Measurements from ENCODE around the gene GCSAM. TPM values are rescaled to one million over a fixed set of nuclear protein-coding genes. Genes with fewer than 3 reads are reported as not detected.
A peak's percentile ranks its signal among the peaks of the same experiment; 100 is the strongest.

GCSAM gene
- total RNA-seq, 3 donors from 2014 or later, result 1.3 to 2.0 (median 2.0) TPM

GRCh38 chr3:112101916-112102315 lies 31.1 kb downstream of the GCSAM start:
- no peak overlapping the region for H3K4me3 Mint-ChIP-seq
- H3K36me3 Mint-ChIP-seq (ENCODE audit: insufficient read depth), result peaks cover 2% of the 10 kb centered on the region
- no peaks in the 10 kb centered on the region for H3K27me3 Mint-ChIP-seq (ENCODE audit: low read depth)
- no peak for ATAC-seq
- H3K9me3 Mint-ChIP-seq, result peaks cover 3% of the 10 kb centered on the region
- peaks cover 7% of the 10 kb centered on the region for H3K4me1 Mint-ChIP-seq (ENCODE audit: low read depth)
- no peak for DNase-seq

- H3K9me3 Mint-ChIP-seq, result peaks cover 3% of the 10 kb centered on the region
- H3K4me3 Mint-ChIP-seq, result no peak overlapping the region
- peaks cover 18% of the 10 kb centered on the region for H3K4me1 Mint-ChIP-seq (ENCODE audit: low read depth)
- ATAC-seq (peak; percentile 93 to 97), DNase-seq (no peak)
- no peaks in the 10 kb centered on the region for H3K27me3 Mint-ChIP-seq (ENCODE audit: low read depth)
- H3K36me3 Mint-ChIP-seq (ENCODE audit: insufficient read depth), result no peaks in the 10 kb centered on the region
Measured at GRCh38 chr3:112097378-112097777, 35.7 kb downstream of the GCSAM start.

- ATAC-seq (no peak), DNase-seq (no peak)
- H3K4me3 Mint-ChIP-seq, result no peak overlapping the region
- H3K36me3 Mint-ChIP-seq (ENCODE audit: insufficient read depth), result no peaks in the 10 kb centered on the region
- H3K4me1 Mint-ChIP-seq (ENCODE audit: low read depth), result peaks cover 20% of the 10 kb centered on the region
- H3K27me3 Mint-ChIP-seq (ENCODE audit: low read depth), result no peaks in the 10 kb centered on the region
- peaks cover 3% of the 10 kb centered on the region for H3K9me3 Mint-ChIP-seq
Measured at GRCh38 chr3:112096176-112096575, 36.9 kb downstream of the GCSAM start.

GRCh38 chr3:112095731-112096130 lies 37.3 kb downstream of the GCSAM start:
- no peaks in the 10 kb centered on the region for H3K36me3 Mint-ChIP-seq (ENCODE audit: insufficient read depth)
- no peak overlapping the region for H3K4me3 Mint-ChIP-seq

GRCh38 chr3:112093180-112093522 lies 39.9 kb downstream of the GCSAM start:
- Mint-ChIP-seq H3K27me3 (ENCODE audit: low read depth) (peaks cover 3% of the 10 kb centered on the region), H3K9me3 (no peaks in the 10 kb centered on the region), H3K4me1 (ENCODE audit: low read depth) (peaks cover 22% of the 10 kb centered on the region), H3K36me3 (ENCODE audit: insufficient read depth) (no peaks in the 10 kb centered on the region), H3K4me3 (no peak overlapping the region)
- ATAC-seq (no peak), DNase-seq (no peak)

More at GRCh38 chr3:112095731-112096130, 37.3 kb downstream of the GCSAM start:
- H3K9me3 Mint-ChIP-seq, result peaks cover 3% of the 10 kb centered on the region
- ATAC-seq (no peak), DNase-seq (no peak)
- no peaks in the 10 kb centered on the region for H3K27me3 Mint-ChIP-seq (ENCODE audit: low read depth)
- H3K4me1 Mint-ChIP-seq (ENCODE audit: low read depth), result peaks cover 20% of the 10 kb centered on the region

- ATAC-seq (no peak), DNase-seq (no peak)
- H3K27me3 Mint-ChIP-seq (ENCODE audit: low read depth), result peaks cover 7% of the 10 kb centered on the region
- no peak overlapping the region for H3K4me3 Mint-ChIP-seq
- no peaks in the 10 kb centered on the region for H3K9me3 Mint-ChIP-seq
- H3K36me3 Mint-ChIP-seq (ENCODE audit: insufficient read depth), result no peaks in the 10 kb centered on the region
- H3K4me1 Mint-ChIP-seq (ENCODE audit: low read depth), result peaks cover 20% of the 10 kb centered on the region
Measured at GRCh38 chr3:112092496-112093179, 40.4 kb downstream of the GCSAM start.

- ATAC-seq (no peak), DNase-seq (no peak)
- H3K9me3 Mint-ChIP-seq, result no peaks in the 10 kb centered on the region
- no peaks in the 10 kb centered on the region for H3K36me3 Mint-ChIP-seq (ENCODE audit: insufficient read depth)
- H3K4me1 Mint-ChIP-seq (ENCODE audit: low read depth), result peaks cover 26% of the 10 kb centered on the region
- H3K4me3 Mint-ChIP-seq, result no peak overlapping the region
- peaks cover 12% of the 10 kb centered on the region for H3K27me3 Mint-ChIP-seq (ENCODE audit: low read depth)
Measured at GRCh38 chr3:112090887-112091586, 42.0 kb downstream of the GCSAM start.

GRCh38 chr3:112089956-112090886 lies 42.8 kb downstream of the GCSAM start:
- peaks cover 13% of the 10 kb centered on the region for H3K27me3 Mint-ChIP-seq (ENCODE audit: low read depth)
- no peak for DNase-seq

GRCh38 chr3:112088944-112089343 lies 44.1 kb downstream of the GCSAM start:
- ATAC-seq (no peak), DNase-seq (no peak)
- Mint-ChIP-seq H3K9me3 (no peaks in the 10 kb centered on the region), H3K4me3 (no peak overlapping the region), H3K4me1 (ENCODE audit: low read depth) (peaks cover 35% of the 10 kb centered on the region), H3K36me3 (ENCODE audit: insufficient read depth) (no peaks in the 10 kb centered on the region), H3K27me3 (ENCODE audit: low read depth) (peaks cover 15% of the 10 kb centered on the region)

More at GRCh38 chr3:112089956-112090886, 42.8 kb downstream of the GCSAM start:
- no peaks in the 10 kb centered on the region for H3K9me3 Mint-ChIP-seq
- no peaks in the 10 kb centered on the region for H3K36me3 Mint-ChIP-seq (ENCODE audit: insufficient read depth)
- no peak overlapping the region for H3K4me3 Mint-ChIP-seq
- peaks cover 27% of the 10 kb centered on the region for H3K4me1 Mint-ChIP-seq (ENCODE audit: low read depth)
- no peak for ATAC-seq

- Mint-ChIP-seq H3K4me1 (ENCODE audit: low read depth) (peaks cover 28% of the 10 kb centered on the region), H3K27me3 (ENCODE audit: low read depth) (peaks cover 15% of the 10 kb centered on the region), H3K4me3 (peak overlapping the region; percentile 79), H3K36me3 (ENCODE audit: insufficient read depth) (no peaks in the 10 kb centered on the region), H3K9me3 (no peaks in the 10 kb centered on the region)
- ATAC-seq, result no peak
- no peak for DNase-seq
Measured at GRCh38 chr3:112087746-112088145, 45.3 kb downstream of the GCSAM start.

GRCh38 chr3:112086875-112087524 lies 46.0 kb downstream of the GCSAM start:
- no peak for DNase-seq
- ATAC-seq, result no peak
- Mint-ChIP-seq H3K27me3 (ENCODE audit: low read depth) (peaks cover 15% of the 10 kb centered on the region), H3K4me3 (peak overlapping the region; percentile 79), H3K4me1 (ENCODE audit: low read depth) (peaks cover 22% of the 10 kb centered on the region), H3K9me3 (no peaks in the 10 kb centered on the region), H3K36me3 (ENCODE audit: insufficient read depth) (no peaks in the 10 kb centered on the region)

- peaks cover 22% of the 10 kb centered on the region for H3K4me1 Mint-ChIP-seq (ENCODE audit: low read depth)
- peak within 1 kb of the TSS; percentile 79 for H3K4me3 Mint-ChIP-seq
- peaks cover 15% of the 10 kb centered on the region for H3K27me3 Mint-ChIP-seq (ENCODE audit: low read depth)
- no peaks in the 10 kb centered on the region for H3K36me3 Mint-ChIP-seq (ENCODE audit: insufficient read depth)
- DNase-seq (peak; percentile 38), ATAC-seq (peak; percentile 92)
- H3K9me3 Mint-ChIP-seq, result no peaks in the 10 kb centered on the region
Measured at GRCh38 chr3:112086076-112086854, 46.8 kb downstream of the GCSAM start, which contains the start of gene C3orf52. TSS of gene C3orf52 (plus strand) at chr3:112086389. CDS start at chr3:112086408, 19 bp downstream.

- Mint-ChIP-seq H3K27me3 (ENCODE audit: low read depth) (peaks cover 15% of the 10 kb centered on the region), H3K9me3 (no peaks in the 10 kb centered on the region), H3K36me3 (ENCODE audit: insufficient read depth) (no peaks in the 10 kb centered on the region), H3K4me1 (ENCODE audit: low read depth) (peaks cover 22% of the 10 kb centered on the region), H3K4me3 (peak overlapping the region; percentile 79)
- DNase-seq (no peak), ATAC-seq (peak in 1 of 2 donors; percentile 3)
Measured at GRCh38 chr3:112085735-112086075, 47.3 kb downstream of the GCSAM start.

Data from activated T-cell treated with anti-CD3 and anti-CD28 coated beads, Interleukin-2, amount 50 U/mL, for 4 hours (primary cell).